Measurements from ENCODE around the gene INPP5A.

The INPP5A gene

GRCh38 chr10:132714986-132715775, 177.6 kb downstream of the INPP5A start:
- Histone ChIP-seq H3K9me3 (ENCODE audit: control insufficient read depth, insufficient read depth, low read length) (peaks cover 20% of the 10 kb centered on the region; the same call in 1 of the 2 replicates), H4K20me1 (ENCODE audit: control insufficient read depth, insufficient read depth, low read depth, low read length) (no peaks in the 10 kb centered on the region), H3K4me1 (ENCODE audit: control insufficient read depth, low read length) (no peaks in the 10 kb centered on the region), H3K27ac (ENCODE audit: low read depth, low read length) (no peak overlapping the region), H3K79me2 (ENCODE audit: control insufficient read depth, low read length) (no peaks in the 10 kb centered on the region), H3K27me3 (ENCODE audit: control insufficient read depth, low read length) (no peaks in the 10 kb centered on the region), H3K9me2 (replicated peaks; ENCODE audit: control insufficient read depth, low read length) (no peaks in the 10 kb centered on the region), H3K36me3 (ENCODE audit: control insufficient read depth, low read length) (no peaks in the 10 kb centered on the region), H3K4me2 (ENCODE audit: low read length) (no peak overlapping the region), H3F3A (ENCODE audit: control insufficient read depth, insufficient read depth) (no peaks in the 10 kb centered on the region), H3K4me3 (ENCODE audit: low read length) (no peak overlapping the region)
- TF ChIP-seq CTCF (IDR thresholded peaks at IDR 0.05; ENCODE audit: low read depth, low read length, poor library complexity, severe bottlenecking), result no peak
- no peak for TF ChIP-seq EZH2phosphoT487 (IDR thresholded peaks at IDR 0.05; ENCODE audit: borderline replicate concordance, low read length)

- H4K20me1 ChIP-seq (ENCODE audit: control insufficient read depth, insufficient read depth, low read depth, low read length), result no peaks in the 10 kb centered on the region
- H3K27ac ChIP-seq (ENCODE audit: low read depth, low read length), result no peak overlapping the region
- no peaks in the 10 kb centered on the region for H3K4me1 ChIP-seq (ENCODE audit: control insufficient read depth, low read length)
- no peaks in the 10 kb centered on the region for H3F3A ChIP-seq (ENCODE audit: control insufficient read depth, insufficient read depth)
- no peaks in the 10 kb centered on the region for H3K9me2 ChIP-seq (replicated peaks; ENCODE audit: control insufficient read depth, low read length)
- no peaks in the 10 kb centered on the region for H3K36me3 ChIP-seq (ENCODE audit: control insufficient read depth, low read length)
- H3K79me2 ChIP-seq (ENCODE audit: control insufficient read depth, low read length), result no peaks in the 10 kb centered on the region
- peaks cover 20% of the 10 kb centered on the region; the same call in 1 of the 2 replicates for H3K9me3 ChIP-seq (ENCODE audit: control insufficient read depth, insufficient read depth, low read length)
- H3K4me3 ChIP-seq (ENCODE audit: low read length), result no peak overlapping the region
- TF ChIP-seq CTCF (IDR thresholded peaks at IDR 0.05; ENCODE audit: low read depth, low read length, poor library complexity, severe bottlenecking), result no peak
- no peak for TF ChIP-seq EZH2phosphoT487 (IDR thresholded peaks at IDR 0.05; ENCODE audit: borderline replicate concordance, low read length)
- no peak overlapping the region for H3K4me2 ChIP-seq (ENCODE audit: low read length)
- H3K27me3 ChIP-seq (ENCODE audit: control insufficient read depth, low read length), result no peaks in the 10 kb centered on the region
Measured at GRCh38 chr10:132715776-132716680, 178.4 kb downstream of the INPP5A start.

GRCh38 chr10:132716691-132717490, 179.3 kb downstream of the INPP5A start:
- TF ChIP-seq EZH2phosphoT487 (IDR thresholded peaks at IDR 0.05; ENCODE audit: borderline replicate concordance, low read length), result no peak
- no peak for TF ChIP-seq CTCF (IDR thresholded peaks at IDR 0.05; ENCODE audit: low read depth, low read length, poor library complexity, severe bottlenecking)
- Histone ChIP-seq H3K9me3 (ENCODE audit: control insufficient read depth, insufficient read depth, low read length) (peaks cover 14% of the 10 kb centered on the region; the same call in 1 of the 2 replicates), H3K79me2 (ENCODE audit: control insufficient read depth, low read length) (no peaks in the 10 kb centered on the region), H3K4me1 (ENCODE audit: control insufficient read depth, low read length) (no peaks in the 10 kb centered on the region), H3K4me2 (ENCODE audit: low read length) (no peak overlapping the region), H4K20me1 (ENCODE audit: control insufficient read depth, insufficient read depth, low read depth, low read length) (no peaks in the 10 kb centered on the region), H3K27me3 (ENCODE audit: control insufficient read depth, low read length) (no peaks in the 10 kb centered on the region), H3K27ac (ENCODE audit: low read depth, low read length) (no peak overlapping the region), H3K9me2 (replicated peaks; ENCODE audit: control insufficient read depth, low read length) (no peaks in the 10 kb centered on the region), H3F3A (ENCODE audit: control insufficient read depth, insufficient read depth) (no peaks in the 10 kb centered on the region), H3K36me3 (ENCODE audit: control insufficient read depth, low read length) (no peaks in the 10 kb centered on the region), H3K4me3 (ENCODE audit: low read length) (no peak overlapping the region)

Data from DOHH2 (cell line).